ENCODE measurements around the gene DNAH7.

DNAH7 gene

GRCh38 chr2:196068271-196069209, at the start of gene DNAH7:
TSS of gene DNAH7 (minus strand) at chr2:196068837. CDS start at chr2:196068711, 126 bp downstream.
- Histone ChIP-seq H3K36me3 (ENCODE audit: insufficient read depth, low read length) (no peaks in the 10 kb centered on the region), H3K4me1 (ENCODE audit: insufficient read depth, low read length) (no peaks in the 10 kb centered on the region), H3K9me3 (ENCODE audit: low read length) (no peaks in the 10 kb centered on the region), H3K27ac (ENCODE audit: low read depth, low read length) (peak within 1 kb of the TSS; percentile 90), H3K27me3 (ENCODE audit: control insufficient read depth in 1 of 2, insufficient read depth in 2 of 2, low read length in 2 of 2) (no peaks in the 10 kb centered on the region), H3K4me3 (ENCODE audit: low read depth in 1 of 2, low read length in 2 of 2) (peak within 1 kb of the TSS; percentile 81 to 96), H3K9ac (ENCODE audit: low read length) (peak within 1 kb of the TSS; percentile 23)

DNA sequence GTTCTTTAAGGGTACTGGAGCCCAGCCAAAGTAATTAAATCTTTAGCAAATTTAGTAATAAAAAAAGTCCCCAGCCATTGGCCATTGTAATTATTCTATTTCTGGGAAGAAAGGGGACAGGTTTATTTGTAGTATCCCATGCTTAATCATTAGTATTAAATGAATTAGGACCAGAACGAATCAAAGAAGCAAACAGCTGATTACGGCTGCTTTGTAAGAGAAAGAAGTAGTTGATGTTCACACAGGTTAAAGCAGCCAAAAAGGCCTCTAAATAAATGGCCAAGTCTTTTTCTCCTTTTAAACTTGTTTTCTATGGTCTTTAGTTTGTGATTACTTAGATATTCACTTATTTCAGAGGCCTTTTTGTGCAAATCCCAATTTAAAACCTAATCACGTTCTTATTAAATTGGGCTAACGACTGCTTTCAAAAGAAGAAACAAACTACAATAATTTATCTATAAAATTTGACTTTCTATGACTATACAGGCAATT, 48.6 kb upstream of the DNAH7 start:
- Histone ChIP-seq H3K27me3 (ENCODE audit: control insufficient read depth in 1 of 2, insufficient read depth in 2 of 2, low read length in 2 of 2) (no peaks in the 10 kb centered on the region), H3K36me3 (ENCODE audit: insufficient read depth, low read length) (no peaks in the 10 kb centered on the region), H3K27ac (ENCODE audit: low read depth, low read length) (no peak overlapping the region), H3K9ac (ENCODE audit: low read length) (no peak overlapping the region), H3K4me3 (ENCODE audit: low read depth in 1 of 2, low read length in 2 of 2) (no peak overlapping the region), H3K4me1 (ENCODE audit: insufficient read depth, low read length) (no peaks in the 10 kb centered on the region), H3K9me3 (ENCODE audit: low read length) (no peaks in the 10 kb centered on the region)

DNA sequence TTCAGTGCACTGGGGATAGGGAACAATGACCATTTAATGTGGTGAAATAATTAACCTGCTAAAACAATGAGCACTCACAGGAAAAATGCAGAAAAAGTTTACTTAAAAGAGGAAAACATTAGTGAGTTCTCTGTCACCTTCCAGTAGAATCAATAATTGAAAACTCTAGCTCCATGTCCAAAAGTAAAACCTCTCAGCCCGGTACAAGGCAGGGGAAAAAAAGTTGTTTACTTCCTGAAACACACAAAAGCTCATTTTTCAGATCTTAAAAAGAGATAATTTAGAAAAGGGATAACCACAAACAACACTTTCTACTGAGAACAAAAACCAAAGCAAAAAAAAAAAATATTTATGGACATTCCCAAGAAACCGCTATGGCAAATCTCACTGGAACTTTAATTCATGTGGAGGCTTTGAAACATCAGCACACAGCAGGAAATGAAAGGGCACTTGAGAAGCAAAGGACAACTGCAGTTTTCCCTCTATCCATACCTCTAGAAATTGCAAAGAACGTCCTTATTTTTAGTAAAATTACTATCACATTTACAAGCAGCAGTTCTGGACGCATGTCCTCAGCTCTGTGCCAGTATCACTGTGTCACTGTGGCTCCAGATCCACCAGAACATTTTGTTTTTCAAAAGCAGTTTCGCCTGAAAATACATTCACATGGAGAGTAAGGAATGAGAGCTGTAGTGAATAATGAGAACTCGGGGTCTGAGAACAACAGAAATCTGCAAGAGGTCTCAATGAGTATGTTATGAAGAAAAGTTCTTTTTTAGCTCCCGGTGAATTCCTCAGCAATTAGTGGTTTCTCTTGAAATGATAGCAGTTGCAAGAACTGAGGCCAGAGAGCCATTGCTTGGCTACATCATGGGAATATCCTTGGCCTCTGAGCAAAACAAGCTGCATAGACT, 44.7 kb upstream of the DNAH7 start:
- no peaks in the 10 kb centered on the region for H3K27me3 ChIP-seq (ENCODE audit: control insufficient read depth in 1 of 2, insufficient read depth in 2 of 2, low read length in 2 of 2)
- H3K4me1 ChIP-seq (ENCODE audit: insufficient read depth, low read length) = no peaks in the 10 kb centered on the region
- H3K4me3 ChIP-seq (ENCODE audit: low read depth in 1 of 2, low read length in 2 of 2) = no peak overlapping the region
- no peak overlapping the region for H3K27ac ChIP-seq (ENCODE audit: low read depth, low read length)
- no peak overlapping the region for H3K9ac ChIP-seq (ENCODE audit: low read length)
- H3K9me3 ChIP-seq (ENCODE audit: low read length) = no peaks in the 10 kb centered on the region
- H3K36me3 ChIP-seq (ENCODE audit: insufficient read depth, low read length) = no peaks in the 10 kb centered on the region

DNA sequence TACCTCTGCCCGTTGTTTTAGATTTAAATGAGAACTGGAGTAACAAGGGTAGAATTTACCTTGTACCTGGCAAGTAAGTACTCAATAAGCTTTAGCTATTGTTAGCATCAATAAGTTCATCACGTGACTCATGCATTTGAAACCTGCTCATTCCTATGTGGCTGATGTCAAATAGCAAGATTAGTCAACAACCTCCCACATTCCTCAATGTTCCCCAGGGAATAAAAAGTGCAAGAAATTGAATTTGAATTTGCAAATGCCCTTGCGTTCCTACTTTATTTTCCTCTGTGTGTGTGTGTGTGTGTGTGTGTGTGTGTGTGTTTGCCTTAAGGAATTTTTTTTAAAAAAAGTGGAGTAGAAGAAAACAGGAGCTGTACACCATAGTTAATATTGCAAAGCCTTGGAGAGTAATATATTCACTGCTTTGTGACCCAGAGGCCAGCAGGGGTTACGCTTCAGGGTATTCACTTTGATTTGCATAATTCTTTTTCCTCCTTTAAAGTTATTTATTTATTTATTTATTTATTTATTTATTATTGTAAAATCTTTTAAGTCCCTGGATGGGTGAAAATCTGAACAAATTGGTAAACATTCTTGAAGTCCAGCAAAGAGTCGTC, 43.9 kb upstream of the DNAH7 start:
- Histone ChIP-seq H3K27me3 (ENCODE audit: control insufficient read depth in 1 of 2, insufficient read depth in 2 of 2, low read length in 2 of 2) (no peaks in the 10 kb centered on the region), H3K27ac (ENCODE audit: low read depth, low read length) (no peak overlapping the region), H3K9me3 (ENCODE audit: low read length) (no peaks in the 10 kb centered on the region), H3K9ac (ENCODE audit: low read length) (no peak overlapping the region), H3K4me1 (ENCODE audit: insufficient read depth, low read length) (no peaks in the 10 kb centered on the region), H3K4me3 (ENCODE audit: low read depth in 1 of 2, low read length in 2 of 2) (no peak overlapping the region), H3K36me3 (ENCODE audit: insufficient read depth, low read length) (no peaks in the 10 kb centered on the region)

- Histone ChIP-seq H3K36me3 (ENCODE audit: insufficient read depth, low read length) (no peaks in the 10 kb centered on the region), H3K4me1 (ENCODE audit: insufficient read depth, low read length) (no peaks in the 10 kb centered on the region), H3K27ac (ENCODE audit: low read depth, low read length) (no peak overlapping the region), H3K9me3 (ENCODE audit: low read length) (no peaks in the 10 kb centered on the region), H3K9ac (ENCODE audit: low read length) (no peak overlapping the region), H3K4me3 (ENCODE audit: low read depth in 1 of 2, low read length in 2 of 2) (no peak overlapping the region), H3K27me3 (ENCODE audit: control insufficient read depth in 1 of 2, insufficient read depth in 2 of 2, low read length in 2 of 2) (no peaks in the 10 kb centered on the region)
Observed at GRCh38 chr2:196108604-196109003, 40.0 kb upstream of the DNAH7 start.

GRCh38 chr2:196105951-196106350, 37.3 kb upstream of the DNAH7 start:
- H3K27me3 ChIP-seq (ENCODE audit: control insufficient read depth in 1 of 2, insufficient read depth in 2 of 2, low read length in 2 of 2) = no peaks in the 10 kb centered on the region
- no peaks in the 10 kb centered on the region for H3K4me1 ChIP-seq (ENCODE audit: insufficient read depth, low read length)
- no peak overlapping the region for H3K9ac ChIP-seq (ENCODE audit: low read length)
- H3K27ac ChIP-seq (ENCODE audit: low read depth, low read length) = no peak overlapping the region
- H3K4me3 ChIP-seq (ENCODE audit: low read depth in 1 of 2, low read length in 2 of 2) = no peak overlapping the region
- no peaks in the 10 kb centered on the region for H3K36me3 ChIP-seq (ENCODE audit: insufficient read depth, low read length)
- no peaks in the 10 kb centered on the region for H3K9me3 ChIP-seq (ENCODE audit: low read length)

- H3K4me3 ChIP-seq (ENCODE audit: low read depth in 1 of 2, low read length in 2 of 2) = no peak overlapping the region
- H3K27me3 ChIP-seq (ENCODE audit: control insufficient read depth in 1 of 2, insufficient read depth in 2 of 2, low read length in 2 of 2) = no peaks in the 10 kb centered on the region
- H3K4me1 ChIP-seq (ENCODE audit: insufficient read depth, low read length) = no peaks in the 10 kb centered on the region
- no peaks in the 10 kb centered on the region for H3K9me3 ChIP-seq (ENCODE audit: low read length)
- H3K27ac ChIP-seq (ENCODE audit: low read depth, low read length) = no peak overlapping the region
- H3K36me3 ChIP-seq (ENCODE audit: insufficient read depth, low read length) = no peaks in the 10 kb centered on the region
- no peak overlapping the region for H3K9ac ChIP-seq (ENCODE audit: low read length)
Observed at GRCh38 chr2:196104066-196104465, 35.4 kb upstream of the DNAH7 start.

DNA sequence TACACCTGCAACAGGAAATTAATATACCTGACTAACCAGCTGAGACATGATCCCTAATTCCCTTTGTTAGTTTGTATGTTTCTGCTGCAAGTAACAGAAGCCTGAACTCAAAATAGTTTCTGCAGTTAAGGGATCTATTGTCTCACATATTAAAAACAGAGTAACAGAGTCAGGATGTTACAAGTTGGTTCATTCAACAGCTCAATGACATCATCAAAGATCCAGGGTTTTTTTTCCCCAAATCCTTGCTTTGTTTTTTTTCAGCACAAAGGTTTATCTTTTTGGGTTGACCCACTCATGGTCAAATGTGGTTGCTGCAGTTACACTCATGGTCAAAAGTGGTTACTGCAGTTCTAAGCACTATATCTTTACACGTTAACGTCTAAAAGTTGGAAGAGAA, 35.0 kb upstream of the DNAH7 start:
- Histone ChIP-seq H3K27me3 (ENCODE audit: control insufficient read depth in 1 of 2, insufficient read depth in 2 of 2, low read length in 2 of 2) (no peaks in the 10 kb centered on the region), H3K4me1 (ENCODE audit: insufficient read depth, low read length) (no peaks in the 10 kb centered on the region), H3K9me3 (ENCODE audit: low read length) (no peaks in the 10 kb centered on the region), H3K9ac (ENCODE audit: low read length) (no peak overlapping the region), H3K36me3 (ENCODE audit: insufficient read depth, low read length) (no peaks in the 10 kb centered on the region), H3K27ac (ENCODE audit: low read depth, low read length) (no peak overlapping the region), H3K4me3 (ENCODE audit: low read depth in 1 of 2, low read length in 2 of 2) (no peak overlapping the region)

- Histone ChIP-seq H3K27ac (ENCODE audit: low read depth, low read length) (no peak overlapping the region), H3K4me1 (ENCODE audit: insufficient read depth, low read length) (no peaks in the 10 kb centered on the region), H3K27me3 (ENCODE audit: control insufficient read depth in 1 of 2, insufficient read depth in 2 of 2, low read length in 2 of 2) (no peaks in the 10 kb centered on the region), H3K36me3 (ENCODE audit: insufficient read depth, low read length) (no peaks in the 10 kb centered on the region), H3K9ac (ENCODE audit: low read length) (no peak overlapping the region), H3K4me3 (ENCODE audit: low read depth in 1 of 2, low read length in 2 of 2) (no peak overlapping the region), H3K9me3 (ENCODE audit: low read length) (no peaks in the 10 kb centered on the region)
Observed at GRCh38 chr2:196101325-196101991, 32.8 kb upstream of the DNAH7 start.

DNA sequence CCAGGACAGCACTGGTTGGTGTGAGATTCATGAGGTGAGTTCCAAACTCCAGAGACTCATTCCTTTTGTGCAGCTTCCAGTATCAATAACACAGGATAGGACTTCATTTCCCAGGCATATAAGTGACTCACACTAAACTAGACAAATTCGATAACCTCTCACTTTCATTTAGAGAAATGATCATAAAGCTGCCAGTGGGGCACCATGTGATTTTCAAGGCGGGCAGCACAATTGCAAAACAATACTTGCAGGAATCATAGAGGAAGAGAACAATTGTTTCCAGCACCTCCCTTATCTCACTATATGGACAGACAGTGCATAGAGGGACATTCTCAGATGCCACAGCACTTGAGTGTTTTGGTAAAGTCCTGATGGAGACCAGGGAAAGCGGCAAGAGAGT, 31.3 kb upstream of the DNAH7 start:
- Histone ChIP-seq H3K36me3 (ENCODE audit: insufficient read depth, low read length) (no peaks in the 10 kb centered on the region), H3K9ac (ENCODE audit: low read length) (no peak overlapping the region), H3K4me3 (ENCODE audit: low read depth in 1 of 2, low read length in 2 of 2) (no peak overlapping the region), H3K27ac (ENCODE audit: low read depth, low read length) (no peak overlapping the region), H3K9me3 (ENCODE audit: low read length) (no peaks in the 10 kb centered on the region), H3K27me3 (ENCODE audit: control insufficient read depth in 1 of 2, insufficient read depth in 2 of 2, low read length in 2 of 2) (no peaks in the 10 kb centered on the region), H3K4me1 (ENCODE audit: insufficient read depth, low read length) (no peaks in the 10 kb centered on the region)
